Activated CD4-positive, alpha-beta T cell treated with anti-CD3 and anti-CD28 coated beads, Interleukin-2, amount 50 U/mL, for 1 hour (primary cell): ENCODE data around the gene INO80E.
A peak's percentile ranks its signal among the peaks of the same experiment; 100 is the strongest.
"Not testable (repeated sequence)": the region's sequence is repeated elsewhere in the genome, so short reads cannot be mapped to it uniquely, and the experiment has no call there.

Experiments used
- DNase-seq: peaks from one replicate; pipeline ENCODE4 v3.0.0-alpha.2; 2020

The INO80E gene

DNA sequence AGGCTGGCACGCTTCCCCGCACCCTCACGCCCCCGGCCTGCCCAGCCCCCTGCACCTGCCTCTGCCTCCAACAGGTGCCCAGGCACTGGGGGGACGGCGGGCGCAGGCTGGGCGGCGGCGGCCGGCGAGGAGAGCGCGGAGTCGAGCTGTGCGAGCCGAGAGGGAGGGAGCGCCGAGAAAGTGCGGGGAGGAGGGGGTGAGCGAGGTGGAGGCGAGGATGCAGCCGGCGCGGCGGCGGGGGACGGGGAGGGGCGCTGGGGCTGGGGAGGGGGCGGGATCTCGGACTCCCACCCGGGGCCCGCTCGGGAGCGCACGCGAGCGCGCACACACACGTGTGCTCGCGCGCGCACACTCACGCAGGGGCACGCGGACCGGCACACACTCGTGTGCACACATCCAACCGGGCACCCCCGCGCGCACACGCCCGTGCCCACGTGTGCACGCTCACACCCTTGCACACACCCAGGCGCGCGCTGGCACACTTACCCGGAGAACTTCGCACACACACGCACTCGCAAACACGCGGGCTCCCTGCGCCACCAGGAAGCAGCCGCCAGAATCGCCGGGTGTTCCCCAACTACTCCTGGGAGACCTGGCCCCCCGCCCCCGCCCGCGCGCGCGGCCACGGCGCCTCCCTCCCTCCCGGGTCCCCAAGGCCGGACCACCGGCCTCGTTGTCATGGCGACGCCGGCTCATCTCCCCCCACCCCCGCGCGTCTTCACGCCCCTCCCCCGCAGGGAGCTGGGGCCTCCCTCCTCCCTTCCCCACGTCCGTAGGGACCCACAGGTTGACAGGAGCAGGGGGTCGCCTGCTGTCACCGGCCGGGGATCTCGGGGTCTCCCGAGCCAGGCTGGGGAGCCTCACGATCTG, 15.0 kb downstream of the INO80E start, which contains the start of gene DOC2A:
Gene DOC2A (minus strand): TSS at position 184 of the 870 bp plus-strand sequence. CDS start 805 bp downstream, outside the sequence.
- DNase-seq: peak; percentile 35

DNA sequence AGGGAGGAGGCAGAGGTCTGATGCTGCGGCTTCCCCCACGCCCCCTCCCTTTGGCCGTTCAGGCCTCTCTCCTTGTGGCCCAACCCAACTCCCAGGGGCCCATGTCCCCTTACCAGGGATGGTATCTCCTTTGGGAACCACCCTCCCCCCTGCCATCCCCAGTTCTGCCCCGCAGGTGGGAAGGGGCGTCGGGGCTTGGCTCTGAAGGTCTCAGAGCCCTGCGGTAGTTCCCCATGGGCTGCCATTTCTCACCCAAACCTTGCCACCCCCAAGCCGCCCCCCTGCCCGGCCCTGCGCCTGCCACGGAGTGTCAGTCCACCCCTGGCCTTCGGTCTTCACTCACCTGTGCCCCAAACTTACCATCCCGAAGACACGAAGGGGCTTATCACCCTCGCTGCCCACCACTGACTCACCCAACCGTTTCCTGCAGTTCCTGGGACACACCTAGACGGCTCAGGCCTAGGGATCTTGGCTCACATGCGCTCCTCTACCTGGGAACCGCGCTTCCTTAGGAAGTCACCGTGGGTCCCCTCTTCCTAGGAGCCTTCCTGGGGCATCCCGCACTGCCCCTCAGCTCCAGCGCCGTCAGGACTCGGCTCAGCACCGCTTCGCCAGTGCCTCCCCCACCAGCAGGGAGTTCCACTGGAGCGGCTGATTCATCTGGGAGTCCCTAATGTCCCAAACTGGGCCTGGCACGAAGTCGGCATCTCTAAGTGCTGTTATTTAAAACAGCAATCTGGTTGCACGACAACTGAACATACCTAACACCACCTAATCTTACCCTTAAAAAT, 15.9 kb downstream of the INO80E start:
- no peak for DNase-seq

DNA sequence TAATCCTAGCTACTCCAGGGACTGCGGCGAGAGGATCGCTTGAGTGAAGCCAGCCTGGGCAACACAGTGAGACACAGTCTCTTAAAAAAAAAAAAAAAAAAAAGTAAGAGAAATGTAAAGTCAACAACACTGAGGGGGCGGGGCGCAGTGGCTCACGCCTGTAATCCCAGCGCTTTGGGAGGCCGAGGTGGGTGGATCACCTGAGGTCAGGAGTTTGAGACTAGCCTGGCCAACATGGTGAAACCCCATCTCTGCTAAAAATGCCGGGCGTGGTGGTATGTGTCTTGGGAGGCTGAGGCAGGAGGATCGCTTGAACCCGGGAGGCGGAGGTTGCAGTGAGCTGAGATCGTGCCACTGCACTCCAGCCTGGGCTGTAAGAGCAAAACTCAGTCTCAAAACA, 16.6 kb downstream of the INO80E start:
- not testable (repeated sequence) for DNase-seq

DNA sequence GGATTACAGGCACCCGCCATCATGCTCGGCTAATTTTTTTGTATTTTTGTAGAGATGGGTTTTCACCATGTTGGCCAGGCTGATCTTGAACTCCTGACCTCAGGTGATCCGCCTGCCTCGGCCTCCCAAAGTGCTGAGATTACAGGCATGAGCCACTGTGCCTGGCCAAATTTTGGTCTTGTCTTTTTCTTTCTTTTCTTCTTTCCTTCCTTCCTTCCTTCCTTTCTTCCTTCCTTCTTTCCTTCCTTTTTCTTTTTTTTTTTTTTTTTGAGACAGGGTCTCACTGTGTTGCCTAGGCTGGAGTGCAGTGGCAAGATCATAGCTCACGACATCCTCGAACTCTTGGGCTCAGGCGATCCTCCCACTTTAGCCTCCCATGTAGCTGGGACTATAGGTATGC, 19.4 kb downstream of the INO80E start:
- DNase-seq: not testable (repeated sequence)

DNA sequence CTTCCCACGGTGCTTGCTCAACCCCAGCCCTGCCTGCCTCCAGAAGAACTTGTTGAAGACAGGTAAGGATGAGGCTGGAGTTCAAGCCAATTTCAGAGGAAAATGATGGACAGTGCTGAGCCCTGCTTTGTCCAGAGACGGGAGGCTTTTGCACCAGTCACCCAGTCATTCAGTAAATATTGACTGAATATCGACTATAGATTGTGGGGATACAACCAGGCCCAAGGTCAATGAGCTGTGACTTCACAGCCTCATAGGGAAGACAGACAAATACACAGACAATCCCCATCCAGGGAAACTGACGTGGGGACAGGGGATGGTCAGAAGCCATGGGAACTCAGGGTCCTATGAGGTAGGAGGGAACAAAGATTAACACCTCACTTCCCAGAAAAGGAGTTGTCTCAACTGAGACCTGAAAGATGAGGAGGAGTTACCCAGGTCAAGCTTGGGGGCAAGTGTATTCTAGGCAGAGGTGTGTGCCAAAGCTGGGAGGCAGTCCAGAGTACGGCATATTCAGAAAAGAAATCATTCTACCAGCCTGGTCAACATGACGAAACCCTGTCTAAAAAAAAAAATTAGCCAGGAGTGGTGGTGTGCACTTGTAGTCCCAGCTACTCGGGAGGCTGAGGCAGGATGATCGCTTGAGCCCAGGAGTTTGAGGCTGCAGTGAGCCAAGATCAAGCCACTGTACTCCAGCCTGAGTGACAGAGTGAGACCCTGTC, 20.7 kb downstream of the INO80E start:
- no peak for DNase-seq

DNA sequence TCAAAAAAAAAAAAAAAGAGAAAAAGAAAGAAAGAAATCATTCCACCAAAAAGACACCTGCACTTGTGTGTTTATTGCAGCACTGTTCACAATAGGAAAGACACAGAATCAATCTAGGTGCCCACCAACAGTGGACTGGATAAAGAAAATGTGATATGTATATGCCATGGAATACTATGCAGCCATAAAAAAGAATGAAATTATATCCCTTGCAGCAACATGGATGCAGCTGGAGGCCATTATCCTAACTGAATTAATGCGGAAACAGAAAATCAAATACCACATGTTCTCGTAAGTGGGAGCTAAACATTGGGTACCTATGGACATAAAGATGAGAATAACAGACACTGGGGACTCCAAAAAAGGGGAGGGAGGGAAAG, 21.2 kb downstream of the INO80E start:
- no peak for DNase-seq

DNA sequence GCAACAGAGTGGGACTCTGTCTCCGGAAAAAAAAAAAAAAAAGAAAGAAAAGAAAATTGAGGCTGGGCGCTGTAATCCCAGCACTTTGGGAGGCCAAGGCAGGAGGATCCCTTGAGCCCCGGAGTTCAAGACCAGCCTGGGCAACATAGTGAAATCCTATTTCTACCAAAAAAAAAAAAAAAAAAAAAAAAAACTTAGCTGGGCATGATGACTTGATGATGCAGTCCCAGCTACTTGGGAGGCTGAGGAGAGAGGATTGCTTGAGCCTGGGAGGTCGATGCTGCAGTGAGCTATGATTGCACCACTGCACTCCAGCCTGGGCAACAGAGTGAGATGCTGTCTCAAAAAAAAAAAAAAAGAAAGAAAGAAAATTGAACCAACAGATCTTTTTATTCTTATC, 21.9 kb downstream of the INO80E start:
- DNase-seq: not testable (repeated sequence)

DNA sequence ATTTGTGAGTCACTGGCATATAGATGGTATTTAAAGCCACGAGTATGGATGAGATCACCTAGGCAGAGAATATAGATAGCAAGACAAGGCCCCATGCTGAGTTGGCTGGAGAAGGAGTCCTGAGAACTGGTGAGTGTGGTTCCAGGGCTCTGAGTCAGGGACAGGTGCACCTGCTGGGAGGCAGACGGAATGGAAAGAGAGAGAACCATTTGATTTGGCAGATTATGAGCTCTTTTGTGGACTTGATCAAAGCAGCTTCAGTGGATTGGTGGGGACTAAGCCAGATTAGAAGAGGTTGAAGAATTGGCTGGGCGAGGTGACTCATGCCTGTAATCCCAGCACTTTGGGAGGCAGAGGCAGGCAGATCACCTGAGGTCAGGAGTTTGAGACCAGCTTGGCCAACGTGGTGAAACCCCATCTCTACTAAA, 22.7 kb downstream of the INO80E start:
- no peak for DNase-seq

DNA sequence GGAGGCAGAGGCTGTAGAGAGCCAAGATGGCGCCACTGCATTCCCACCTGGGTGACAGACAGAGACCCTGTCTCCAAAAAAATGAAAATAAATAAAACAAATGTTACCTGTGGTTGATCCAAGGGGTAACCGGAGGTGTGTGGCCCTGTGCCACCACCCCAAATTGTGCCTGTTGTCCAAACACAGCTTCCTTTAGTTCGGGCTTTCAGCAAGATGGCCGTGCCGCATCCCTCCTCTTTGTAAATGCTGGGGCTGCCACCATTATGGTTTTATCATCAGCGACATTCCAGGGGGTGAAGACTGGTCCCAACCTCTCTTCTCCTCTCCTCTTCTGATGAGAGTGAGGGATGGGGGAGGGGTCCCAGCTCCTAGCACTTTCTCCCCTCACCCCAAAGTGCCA, 26.8 kb downstream of the INO80E start, which contains the start of gene C16orf92:
Gene C16orf92 (plus strand): TSS at position 312 of the 400 bp plus-strand sequence. CDS start 143 bp downstream, outside the sequence.
- DNase-seq: no peak

DNA sequence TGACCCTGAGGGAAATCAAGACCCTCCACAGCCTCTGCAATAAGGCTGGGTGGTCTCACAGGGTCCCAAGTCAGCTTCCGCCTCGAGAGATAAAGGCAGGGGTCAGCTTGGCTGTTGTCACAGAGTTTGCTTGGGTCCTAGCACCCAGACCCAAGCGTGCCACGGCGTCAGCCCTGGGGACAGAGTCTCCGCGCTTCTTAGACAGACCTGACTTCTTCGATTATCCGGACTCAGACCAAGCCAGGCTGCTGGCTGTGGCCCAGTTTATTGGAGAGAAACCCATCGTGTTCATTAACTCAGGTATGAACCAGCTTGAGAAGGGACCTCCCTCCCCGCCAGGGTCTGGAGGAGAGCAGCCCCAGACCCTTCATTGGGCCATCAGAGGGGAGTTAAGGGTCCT, 27.5 kb downstream of the INO80E start:
- DNase-seq: no peak

DNA sequence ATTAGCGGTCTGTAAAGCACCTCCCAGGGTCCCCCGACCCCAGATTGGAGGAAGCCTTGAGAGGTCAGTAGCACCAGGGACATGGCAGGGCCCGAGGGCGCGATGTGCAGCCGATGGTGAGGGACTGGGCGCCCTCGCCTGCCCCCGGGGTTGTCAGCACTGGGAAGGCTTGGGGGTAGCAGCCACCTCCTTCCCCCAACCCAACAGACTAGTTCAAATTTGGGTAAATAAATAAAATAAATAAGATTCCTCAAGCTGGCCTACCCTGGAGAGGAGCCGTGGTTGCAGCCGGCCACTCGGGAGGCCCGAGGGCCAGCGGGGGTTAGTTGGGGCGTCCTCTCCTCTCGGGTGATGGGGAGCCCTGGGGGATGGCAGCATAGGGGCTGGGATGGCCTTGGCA, 28.4 kb downstream of the INO80E start:
- DNase-seq: no peak

DNA sequence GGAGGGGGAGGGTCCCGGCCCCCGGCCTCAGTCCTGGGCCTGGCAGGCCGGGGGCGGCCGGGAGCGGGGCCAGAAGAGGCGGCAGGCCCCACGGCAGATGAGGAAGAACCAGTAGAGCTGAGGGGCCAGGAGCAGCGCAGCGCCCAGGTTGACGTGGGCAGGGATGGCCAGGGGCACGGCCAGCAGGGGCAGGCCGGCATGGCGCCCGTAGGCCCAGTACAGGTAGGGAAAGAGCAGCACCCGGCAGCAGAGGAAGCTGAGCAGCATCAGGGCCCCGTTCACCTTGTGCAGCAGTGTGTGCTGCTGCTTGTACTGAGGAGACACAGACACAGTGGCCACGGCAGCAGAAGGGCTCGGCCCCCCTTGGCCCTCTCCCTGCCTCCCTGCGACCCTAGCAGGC, 29.1 kb downstream of the INO80E start:
- DNase-seq: no peak

DNA sequence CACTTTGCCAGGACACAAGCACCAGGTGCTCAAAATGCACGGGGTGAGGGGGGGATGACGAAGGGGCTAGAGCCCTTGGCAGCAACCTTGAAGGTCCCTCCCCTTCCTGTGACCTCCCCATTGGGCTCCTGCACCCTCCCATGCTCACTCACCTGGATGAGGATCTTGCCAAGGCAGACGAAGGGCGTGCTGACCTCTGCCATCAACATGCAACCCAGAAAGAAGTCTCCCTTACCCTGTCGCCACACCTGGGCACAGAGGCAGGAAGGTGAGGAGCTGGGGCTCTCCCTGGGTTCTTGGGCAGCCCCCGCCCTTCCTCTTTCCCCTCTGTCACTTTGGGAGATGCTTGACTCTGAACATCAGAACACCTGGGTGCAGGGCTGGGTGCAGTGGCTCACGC, 29.5 kb downstream of the INO80E start:
- DNase-seq: no peak

DNA sequence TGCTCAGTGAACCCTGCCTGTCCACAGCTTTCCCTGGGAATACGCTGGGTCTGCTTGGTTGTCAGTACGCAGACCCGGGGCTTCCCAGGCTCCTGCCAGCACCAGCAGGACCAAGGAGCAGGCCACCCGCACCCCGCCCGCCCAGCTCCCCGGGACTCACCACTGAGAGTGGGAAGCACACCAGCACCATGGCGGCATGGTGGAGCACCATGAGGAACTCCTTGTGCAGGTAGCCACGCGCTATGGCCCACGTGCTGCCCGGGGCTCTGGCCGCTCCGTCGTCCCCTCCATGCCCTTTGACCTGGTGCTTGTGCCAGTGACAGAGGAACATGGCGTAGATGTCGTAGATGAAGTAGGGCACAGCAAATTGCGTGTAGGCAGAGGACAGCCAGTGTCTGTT, 30.4 kb downstream of the INO80E start:
- no peak for DNase-seq

DNA sequence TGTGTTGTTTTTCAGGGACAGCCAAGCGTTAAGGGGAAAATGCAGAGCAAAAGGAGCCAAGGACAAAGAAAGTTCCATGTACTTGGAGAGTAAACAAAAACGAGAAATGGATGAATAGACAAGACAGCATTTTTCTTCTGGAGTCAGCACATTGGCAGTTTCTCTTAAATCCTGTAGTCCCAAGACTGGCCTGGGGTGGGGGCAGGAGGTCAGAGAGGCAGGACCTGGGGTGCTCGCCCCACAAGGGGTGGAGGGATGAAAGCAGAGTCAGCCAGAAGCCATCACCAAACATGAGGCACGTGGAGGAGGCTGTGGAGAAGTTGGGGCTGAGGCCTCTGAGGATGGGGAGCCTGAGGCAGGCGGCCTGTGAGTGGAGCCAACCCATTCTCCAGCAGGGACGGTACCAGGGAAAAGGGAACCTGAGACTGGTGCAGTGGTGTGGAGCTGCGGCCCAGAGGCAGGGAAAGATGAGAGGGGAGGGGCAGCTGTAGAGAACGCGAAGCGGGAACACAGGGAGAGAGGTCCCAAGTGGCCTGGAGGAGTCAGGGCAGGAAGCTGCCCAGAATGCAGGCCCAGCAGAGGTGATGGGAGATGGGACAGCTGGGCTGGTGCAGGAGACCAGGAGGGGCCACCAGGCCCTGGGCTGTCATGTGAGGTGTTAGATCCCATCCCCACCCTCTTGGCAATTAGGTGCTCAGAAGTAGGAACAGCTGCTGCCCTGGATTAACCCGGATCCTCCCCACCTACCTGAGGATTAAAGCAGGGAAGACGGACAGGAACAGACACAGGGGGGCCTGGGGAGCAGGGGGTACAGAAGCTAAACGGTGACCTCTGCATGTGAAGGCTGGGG, 31.8 kb downstream of the INO80E start:
- DNase-seq: no peak

DNA sequence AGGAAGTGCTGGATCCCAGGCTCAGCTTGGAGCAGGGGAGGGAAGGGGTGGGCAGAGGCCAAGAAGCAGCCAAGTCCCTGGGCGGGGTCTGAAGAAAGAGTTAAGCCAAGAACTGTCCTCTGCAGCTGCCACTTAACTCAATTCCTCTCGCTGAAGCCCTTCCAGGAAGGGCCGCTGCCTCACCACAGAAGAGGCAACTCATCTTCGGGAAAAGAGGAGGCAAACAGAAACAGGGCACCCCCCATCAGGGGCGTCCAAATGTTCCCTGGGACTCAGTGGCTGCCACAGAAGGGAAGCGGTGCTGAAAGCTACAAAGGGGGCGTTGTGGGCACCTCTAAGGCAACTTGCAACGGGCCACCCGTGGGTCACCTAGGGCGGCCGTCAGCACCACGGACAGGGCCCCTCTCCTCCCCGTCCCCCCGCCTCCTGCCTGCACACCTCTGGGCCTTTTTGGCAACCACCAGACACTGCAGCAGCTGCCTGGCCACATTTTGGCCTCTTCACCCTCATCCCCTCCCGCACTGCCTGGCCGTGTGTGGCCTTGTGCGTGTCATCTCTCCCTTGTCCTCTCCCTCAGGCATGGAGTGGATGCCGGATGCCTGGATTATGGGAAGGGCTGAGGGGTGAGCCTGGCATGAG, 32.5 kb downstream of the INO80E start:
- DNase-seq: no peak

DNA sequence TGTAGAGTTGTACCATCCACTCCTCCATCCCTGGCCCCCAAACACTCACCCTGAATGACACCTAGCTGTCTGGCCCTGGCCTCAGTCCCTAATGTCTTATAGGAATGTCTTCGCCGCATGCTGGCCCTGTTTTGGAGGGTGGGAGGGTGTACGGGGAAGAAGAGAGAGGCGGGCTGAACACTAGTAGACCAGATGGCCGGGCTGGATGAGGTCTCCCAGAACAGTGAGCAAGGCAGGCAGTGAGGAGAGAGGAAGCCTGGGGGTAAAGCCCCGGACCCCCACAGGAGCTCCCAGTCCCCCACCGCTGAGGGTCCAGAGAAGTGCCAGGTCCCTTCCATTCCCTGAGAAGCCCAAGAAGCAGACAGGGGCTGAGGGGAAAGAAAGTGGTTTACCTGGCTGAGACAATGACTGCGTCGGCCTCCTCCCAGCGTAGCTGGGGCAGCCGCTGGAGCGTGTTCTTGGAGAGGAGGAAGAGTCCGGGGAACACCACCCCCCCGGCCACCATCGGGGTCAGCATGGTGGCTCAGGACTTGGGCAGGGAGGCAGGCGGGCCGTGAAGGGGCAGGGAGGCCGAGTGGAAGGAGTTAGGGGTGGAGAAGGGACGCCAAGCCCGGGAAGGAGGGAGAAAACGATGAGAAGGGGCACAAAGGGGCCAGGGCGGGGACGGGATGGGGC, 34.1 kb downstream of the INO80E start:
- no peak for DNase-seq

DNA sequence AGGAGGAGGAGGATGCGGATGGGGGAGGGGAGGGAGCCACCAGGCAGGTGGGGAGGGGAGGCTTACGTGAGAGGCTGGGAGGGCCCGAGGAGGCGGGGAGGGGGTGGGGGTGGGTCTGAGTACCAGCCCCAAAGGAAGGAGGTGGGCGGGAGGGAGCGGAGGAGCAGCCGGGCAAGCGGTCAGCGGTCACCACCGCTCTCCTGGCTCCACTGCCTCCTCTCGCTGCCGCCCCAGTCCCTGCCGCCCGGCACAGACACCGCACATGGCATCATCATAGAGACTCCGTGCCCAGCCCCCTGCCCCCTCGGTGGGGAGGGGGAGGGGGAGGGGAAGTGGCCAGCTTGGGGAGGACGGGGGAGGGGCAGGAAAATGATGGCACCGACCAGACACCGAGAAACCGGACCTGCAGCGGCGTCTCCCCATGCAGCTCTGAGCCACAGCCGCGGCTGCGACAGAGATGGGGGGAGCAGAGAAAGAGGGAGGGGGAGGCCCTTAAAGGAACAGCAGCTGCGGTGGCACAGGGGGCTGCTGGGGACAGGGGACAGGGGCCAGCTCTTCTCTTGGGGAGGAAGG, 34.9 kb downstream of the INO80E start, which contains the start of gene TLCD3B:
Gene TLCD3B (minus strand): TSS at position 431 of the 573 bp plus-strand sequence. CDS start 744 bp downstream, outside the sequence.
- no peak for DNase-seq

DNA sequence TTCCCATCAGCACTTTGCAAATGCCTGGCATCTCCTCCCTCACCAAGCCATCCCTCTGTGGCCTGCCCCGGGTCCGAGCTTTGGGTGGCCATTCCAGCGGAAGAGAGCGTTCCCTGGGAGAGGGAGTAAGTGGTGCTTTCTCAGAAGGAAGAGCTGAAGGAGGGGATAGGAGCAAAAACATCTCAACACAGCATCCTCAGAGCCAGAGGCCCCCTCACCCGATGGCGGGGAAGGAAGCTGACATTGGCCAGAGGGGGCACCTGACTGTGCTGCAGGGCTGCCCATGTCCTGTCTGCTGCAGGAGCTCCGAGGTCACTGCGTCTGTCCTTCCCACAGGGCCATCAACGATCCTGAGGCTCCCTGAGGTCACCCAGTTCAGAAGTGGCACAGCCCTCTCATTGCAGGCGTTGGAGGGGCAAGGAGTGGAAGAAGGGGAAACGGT, 35.5 kb downstream of the INO80E start:
- no peak for DNase-seq

DNA sequence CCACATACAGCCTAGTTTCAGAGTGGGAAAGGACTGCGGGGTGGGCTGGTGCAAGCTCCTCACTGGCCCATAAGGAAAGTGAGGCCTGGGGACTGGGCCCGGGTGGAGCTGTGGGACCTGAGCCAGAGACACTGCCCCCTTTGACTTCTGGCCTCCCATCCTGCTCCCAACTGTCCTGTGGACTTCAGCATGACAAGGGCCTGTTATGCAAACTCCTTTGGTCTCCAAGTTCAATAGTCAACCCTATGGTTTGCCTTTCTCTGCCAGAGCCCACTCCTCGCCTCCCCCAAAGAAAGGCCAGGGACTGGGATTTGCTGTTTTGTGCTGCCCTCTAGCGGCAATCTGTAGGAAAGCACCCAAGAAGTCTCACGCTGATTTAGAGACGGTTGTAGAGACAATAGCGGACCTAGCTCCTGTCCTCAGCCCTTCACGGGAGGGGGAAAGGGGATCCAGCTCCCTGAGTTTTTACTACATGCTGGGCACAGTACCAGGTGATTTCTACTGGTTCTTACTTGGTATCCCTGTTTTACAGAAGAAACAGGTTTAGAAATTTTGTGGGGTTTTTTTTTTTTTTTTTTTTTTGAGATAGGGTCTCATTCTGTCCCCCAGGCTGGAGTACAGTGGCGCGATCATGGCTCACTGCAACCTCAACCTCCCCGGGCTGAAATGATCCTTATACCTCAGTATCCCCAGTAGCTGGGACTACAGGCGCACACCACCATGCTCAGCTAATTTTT, 36.2 kb downstream of the INO80E start:
- peak; percentile 58 for DNase-seq
